GM12873 (cell line): ENCODE measurements around the gene NAA11.

Experiments used
- CTCF ChIP-seq: IDR thresholded peaks from 2 replicates; pipeline ENCODE4 v1.5.1; 2012; ENCODE audit warnings: low read depth, mild to moderate bottlenecking, moderate library complexity, low read length, control low read depth; ENCODE audit not compliant: insufficient read depth; ENCODE audit errors: missing control alignments

The NAA11 gene

GRCh38 chr4:79325864-79326328 lies at the start of gene NAA11:
TSS of gene NAA11 (minus strand) at chr4:79326061. CDS start at chr4:79325877, 184 bp downstream.
- TF ChIP-seq CTCF, result no peak

- TF ChIP-seq CTCF, result no peak
Measured at GRCh38 chr4:79370026-79370425, 44.2 kb upstream of the NAA11 start.

- TF ChIP-seq CTCF, result no peak
Measured at GRCh38 chr4:79367096-79367495, 41.2 kb upstream of the NAA11 start.

- no peak for TF ChIP-seq CTCF
Measured at GRCh38 chr4:79366422-79366821, 40.6 kb upstream of the NAA11 start.

GRCh38 chr4:79364061-79364460 lies 38.2 kb upstream of the NAA11 start:
- no peak for TF ChIP-seq CTCF

- no peak for TF ChIP-seq CTCF
Measured at GRCh38 chr4:79362626-79363025, 36.8 kb upstream of the NAA11 start.

- TF ChIP-seq CTCF, result no peak
Measured at GRCh38 chr4:79360006-79360405, 34.1 kb upstream of the NAA11 start.
